ENCODE measurements around the gene TICAM2.

- TF ChIP-seq, protein P1, sequence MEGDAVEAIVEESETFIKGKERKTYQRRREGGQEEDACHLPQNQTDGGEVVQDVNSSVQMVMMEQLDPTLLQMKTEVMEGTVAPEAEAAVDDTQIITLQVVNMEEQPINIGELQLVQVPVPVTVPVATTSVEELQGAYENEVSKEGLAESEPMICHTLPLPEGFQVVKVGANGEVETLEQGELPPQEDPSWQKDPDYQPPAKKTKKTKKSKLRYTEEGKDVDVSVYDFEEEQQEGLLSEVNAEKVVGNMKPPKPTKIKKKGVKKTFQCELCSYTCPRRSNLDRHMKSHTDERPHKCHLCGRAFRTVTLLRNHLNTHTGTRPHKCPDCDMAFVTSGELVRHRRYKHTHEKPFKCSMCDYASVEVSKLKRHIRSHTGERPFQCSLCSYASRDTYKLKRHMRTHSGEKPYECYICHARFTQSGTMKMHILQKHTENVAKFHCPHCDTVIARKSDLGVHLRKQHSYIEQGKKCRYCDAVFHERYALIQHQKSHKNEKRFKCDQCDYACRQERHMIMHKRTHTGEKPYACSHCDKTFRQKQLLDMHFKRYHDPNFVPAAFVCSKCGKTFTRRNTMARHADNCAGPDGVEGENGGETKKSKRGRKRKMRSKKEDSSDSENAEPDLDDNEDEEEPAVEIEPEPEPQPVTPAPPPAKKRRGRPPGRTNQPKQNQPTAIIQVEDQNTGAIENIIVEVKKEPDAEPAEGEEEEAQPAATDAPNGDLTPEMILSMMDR (IDR thresholded peaks at IDR 0.05) = no peak
- no peak for TF ChIP-seq POLR2AphosphoS5 (IDR thresholded peaks at IDR 0.05)
Observed at GRCh38 chr5:115542651-115543364, 59.5 kb downstream of the TICAM2 start.

Data from breast epithelium (tissue), 3 donors.